ENCODE data around the gene P3H2.

P3H2 gene

GRCh38 chr3:190060192-190060775, 60.4 kb downstream of the P3H2 start:
- Mint-ChIP-seq H3K4me1 (ENCODE audit: low read depth) (peaks cover 3% of the 10 kb centered on the region), H3K27ac (no peak overlapping the region), H3K27me3 (peaks cover 8% of the 10 kb centered on the region), H3K9me3 (no peaks in the 10 kb centered on the region), H3K36me3 (ENCODE audit: low read depth) (no peaks in the 10 kb centered on the region), H3K4me3 (no peak overlapping the region)

DNA sequence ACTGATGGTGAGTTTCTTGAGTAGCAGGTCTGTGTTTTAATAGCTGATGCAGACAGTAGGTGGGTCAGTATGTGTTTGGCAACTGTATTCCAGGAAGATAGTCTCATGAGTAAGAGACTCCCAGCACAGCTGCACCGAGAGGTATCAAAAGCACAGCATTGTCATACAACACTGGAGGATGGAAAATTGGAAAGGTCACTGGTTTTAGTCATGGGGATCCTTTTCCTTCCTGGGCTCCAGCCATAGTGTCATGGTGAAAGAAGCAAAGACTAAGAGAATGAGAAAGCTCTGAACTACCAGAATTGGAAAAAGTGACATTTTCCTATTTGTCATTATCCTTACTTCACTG, 61.5 kb downstream of the P3H2 start:
- no peak overlapping the region for H3K27ac Mint-ChIP-seq
- peaks cover 3% of the 10 kb centered on the region for H3K4me1 Mint-ChIP-seq (ENCODE audit: low read depth)
- no peak overlapping the region for H3K4me3 Mint-ChIP-seq
- no peaks in the 10 kb centered on the region for H3K9me3 Mint-ChIP-seq
- peaks cover 8% of the 10 kb centered on the region for H3K27me3 Mint-ChIP-seq
- no peaks in the 10 kb centered on the region for H3K36me3 Mint-ChIP-seq (ENCODE audit: low read depth)

DNA sequence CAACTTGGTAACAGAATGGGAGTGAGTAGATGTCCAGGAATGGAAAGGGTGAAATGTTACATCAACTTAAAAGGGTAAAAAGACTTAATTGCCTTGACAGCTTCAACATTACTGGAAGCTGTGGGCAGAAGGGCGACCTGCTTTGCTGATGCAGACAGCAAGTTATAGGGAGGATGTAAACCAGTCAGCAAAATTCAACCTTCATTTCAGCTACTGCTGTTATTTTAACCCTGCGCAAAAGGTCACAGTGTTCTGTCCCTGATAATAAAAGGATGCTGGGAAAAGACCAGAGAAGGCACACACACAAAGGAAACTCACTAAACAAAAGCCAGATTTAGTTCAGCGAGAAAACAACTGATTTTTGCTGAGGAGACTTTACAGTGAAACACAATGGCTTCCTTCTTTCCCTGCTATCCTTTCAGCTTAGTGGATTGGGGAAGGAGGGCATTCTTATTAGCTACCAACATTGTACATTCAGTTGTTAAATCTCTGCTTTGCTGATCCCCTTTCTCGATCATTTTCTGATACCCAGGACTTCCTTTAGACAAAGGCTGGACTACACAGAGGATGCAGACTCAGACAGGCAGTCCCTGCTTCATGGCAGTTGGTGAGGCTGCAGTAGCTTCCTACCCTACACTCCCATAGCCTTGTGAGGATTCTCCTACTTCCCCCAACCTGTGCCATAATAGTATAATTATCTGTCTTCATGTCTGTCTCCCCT, 62.0 kb downstream of the P3H2 start:
- Mint-ChIP-seq H3K9me3 (no peaks in the 10 kb centered on the region), H3K27ac (no peak overlapping the region), H3K27me3 (peaks cover 13% of the 10 kb centered on the region), H3K36me3 (ENCODE audit: low read depth) (no peaks in the 10 kb centered on the region), H3K4me3 (no peak overlapping the region), H3K4me1 (ENCODE audit: low read depth) (peaks cover 3% of the 10 kb centered on the region)

- Mint-ChIP-seq H3K27me3 (peaks cover 9% of the 10 kb centered on the region), H3K9me3 (no peaks in the 10 kb centered on the region), H3K4me1 (ENCODE audit: low read depth) (peaks cover 3% of the 10 kb centered on the region), H3K27ac (no peak overlapping the region), H3K4me3 (no peak overlapping the region), H3K36me3 (ENCODE audit: low read depth) (no peaks in the 10 kb centered on the region)
These were observed 64.0 kb downstream of the P3H2 start for GRCh38 chr3:190056742-190057141.

DNA sequence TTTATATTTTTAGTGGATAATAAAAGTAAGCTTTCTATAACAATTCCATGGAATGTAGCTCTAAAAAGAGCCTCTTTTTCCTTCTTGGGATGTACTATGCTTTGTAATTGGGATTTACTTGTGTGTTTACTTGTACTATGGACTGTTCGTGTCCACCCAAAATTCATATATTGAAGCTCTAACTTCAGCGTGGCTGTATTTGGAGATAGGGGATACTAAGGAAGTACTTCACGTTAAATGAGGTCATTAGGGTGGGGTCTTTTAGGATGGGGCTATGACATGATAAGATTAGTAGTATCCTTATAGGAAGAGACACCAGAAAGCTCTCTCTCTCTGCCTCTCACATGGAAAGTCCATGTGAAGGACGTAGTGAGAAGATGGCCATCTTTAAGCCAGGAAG, 64.9 kb downstream of the P3H2 start:
- Mint-ChIP-seq H3K36me3 (ENCODE audit: low read depth) (no peaks in the 10 kb centered on the region), H3K9me3 (no peaks in the 10 kb centered on the region), H3K27ac (no peak overlapping the region), H3K4me3 (no peak overlapping the region), H3K4me1 (ENCODE audit: low read depth) (peaks cover 3% of the 10 kb centered on the region), H3K27me3 (peaks cover 9% of the 10 kb centered on the region)

- H3K4me3 Mint-ChIP-seq = no peak overlapping the region
These were observed 66.6 kb downstream of the P3H2 start for GRCh38 chr3:190053919-190054672.

DNA sequence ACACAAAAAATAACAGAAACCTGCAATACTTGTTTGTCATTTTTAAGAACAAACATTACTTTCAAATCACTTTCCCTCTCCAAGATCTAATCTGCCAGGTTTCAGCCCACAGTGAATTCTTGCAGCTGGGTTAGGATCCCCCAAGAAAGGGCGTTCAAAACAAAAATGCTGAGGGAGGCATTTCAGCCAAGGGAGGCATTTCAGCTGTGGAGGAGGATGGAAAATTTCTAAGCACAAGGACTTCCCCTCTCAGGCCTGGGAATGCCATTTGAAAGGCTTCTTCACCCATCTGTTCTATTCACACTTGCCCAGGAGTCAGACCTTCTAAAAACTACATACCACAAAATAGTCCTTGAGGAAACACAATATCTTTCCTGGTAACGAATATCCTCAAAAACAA, 69.1 kb downstream of the P3H2 start:
- no peak overlapping the region for H3K4me3 Mint-ChIP-seq
- H3K4me1 Mint-ChIP-seq (ENCODE audit: low read depth) = no peaks in the 10 kb centered on the region
- no peaks in the 10 kb centered on the region for H3K36me3 Mint-ChIP-seq (ENCODE audit: low read depth)
- peaks cover 22% of the 10 kb centered on the region for H3K27me3 Mint-ChIP-seq
- H3K27ac Mint-ChIP-seq = no peak overlapping the region
- no peaks in the 10 kb centered on the region for H3K9me3 Mint-ChIP-seq

More at GRCh38 chr3:190053919-190054672, 66.6 kb downstream of the P3H2 start:
- H3K27me3 Mint-ChIP-seq = peaks cover 12% of the 10 kb centered on the region
- H3K9me3 Mint-ChIP-seq = no peaks in the 10 kb centered on the region
- H3K27ac Mint-ChIP-seq = no peak overlapping the region
- peaks cover 1% of the 10 kb centered on the region for H3K4me1 Mint-ChIP-seq (ENCODE audit: low read depth)
- no peaks in the 10 kb centered on the region for H3K36me3 Mint-ChIP-seq (ENCODE audit: low read depth)

DNA sequence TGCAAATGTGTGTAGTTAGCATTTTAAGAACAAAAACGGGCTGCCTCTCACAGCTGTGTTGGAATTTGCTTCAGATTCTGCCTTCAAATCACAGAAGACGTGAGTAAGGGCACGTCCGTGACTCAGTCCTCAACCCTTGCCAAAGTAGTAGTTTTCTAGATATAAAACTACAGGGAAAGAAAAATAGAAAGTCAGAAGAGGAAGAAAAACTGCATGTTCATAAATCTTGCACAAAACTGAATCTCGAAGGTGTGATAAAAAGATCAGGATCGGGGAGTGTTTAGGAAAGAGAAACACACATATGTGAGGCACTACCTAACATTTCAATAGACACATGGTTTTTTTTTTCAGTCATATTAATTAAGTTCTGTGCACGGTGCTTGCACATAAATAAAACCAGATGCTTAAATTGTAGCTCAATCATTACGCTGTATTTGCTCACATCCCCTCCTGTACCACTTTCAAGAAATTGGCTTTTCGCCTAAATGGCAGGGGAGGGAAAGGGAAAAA, 71.7 kb downstream of the P3H2 start:
- Mint-ChIP-seq H3K4me1 (ENCODE audit: low read depth) (no peaks in the 10 kb centered on the region), H3K27me3 (peaks cover 20% of the 10 kb centered on the region), H3K36me3 (ENCODE audit: low read depth) (no peaks in the 10 kb centered on the region), H3K27ac (no peak overlapping the region), H3K4me3 (no peak overlapping the region), H3K9me3 (no peaks in the 10 kb centered on the region)

- Mint-ChIP-seq H3K4me1 (ENCODE audit: low read depth) (no peaks in the 10 kb centered on the region), H3K36me3 (ENCODE audit: low read depth) (no peaks in the 10 kb centered on the region), H3K27me3 (peaks cover 29% of the 10 kb centered on the region), H3K9me3 (no peaks in the 10 kb centered on the region), H3K27ac (no peak overlapping the region), H3K4me3 (no peak overlapping the region)
These were observed 75.7 kb downstream of the P3H2 start for GRCh38 chr3:190044974-190045373.

DNA sequence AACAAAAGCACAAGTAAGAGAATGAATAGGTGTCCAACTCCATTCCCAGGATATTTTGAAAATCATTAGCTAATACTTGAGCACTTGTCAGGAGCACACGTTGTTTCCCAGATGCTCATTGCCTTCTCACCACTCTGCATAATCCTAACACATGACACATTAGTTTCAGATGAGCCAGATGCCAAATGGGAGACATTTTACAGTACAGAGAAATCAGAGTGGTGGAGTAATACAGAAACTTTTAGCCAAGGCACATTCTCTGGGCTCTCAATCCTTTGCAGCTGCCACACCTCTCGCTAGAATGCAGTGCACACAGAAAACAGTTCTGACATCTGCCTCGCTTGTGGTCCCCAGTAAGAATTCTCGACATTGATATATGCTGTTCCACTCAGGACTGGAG, 76.6 kb downstream of the P3H2 start:
- H3K36me3 Mint-ChIP-seq (ENCODE audit: low read depth) = no peaks in the 10 kb centered on the region
- no peaks in the 10 kb centered on the region for H3K9me3 Mint-ChIP-seq
- H3K4me1 Mint-ChIP-seq (ENCODE audit: low read depth) = no peaks in the 10 kb centered on the region
- no peak overlapping the region for H3K27ac Mint-ChIP-seq
- H3K27me3 Mint-ChIP-seq = peaks cover 35% of the 10 kb centered on the region
- H3K4me3 Mint-ChIP-seq = no peak overlapping the region

GRCh38 chr3:190043741-190044140, 77.0 kb downstream of the P3H2 start:
- Mint-ChIP-seq H3K27me3 (peaks cover 31% of the 10 kb centered on the region), H3K27ac (no peak overlapping the region), H3K4me3 (no peak overlapping the region), H3K4me1 (ENCODE audit: low read depth) (no peaks in the 10 kb centered on the region), H3K9me3 (no peaks in the 10 kb centered on the region), H3K36me3 (ENCODE audit: low read depth) (no peaks in the 10 kb centered on the region)

DNA sequence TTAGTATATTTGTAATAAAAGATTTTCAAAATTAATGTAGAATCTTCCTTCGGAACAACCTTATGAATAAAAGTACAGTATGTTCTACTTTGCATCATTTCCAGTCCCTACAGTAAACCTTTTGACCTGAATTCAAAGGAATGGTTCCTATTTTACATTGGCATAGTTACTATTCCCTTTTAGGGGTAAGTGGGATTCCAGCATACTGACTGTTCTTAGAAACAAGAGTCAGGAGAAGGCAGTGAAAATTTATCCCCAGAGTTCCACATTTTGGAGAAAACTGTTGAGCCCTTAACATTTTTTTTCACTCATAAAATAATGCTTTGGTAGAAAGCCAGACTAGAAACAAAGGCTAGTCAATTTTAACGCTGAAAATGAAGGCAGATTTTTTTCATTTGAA, 78.1 kb downstream of the P3H2 start:
- no peaks in the 10 kb centered on the region for H3K9me3 Mint-ChIP-seq
- H3K27me3 Mint-ChIP-seq = peaks cover 36% of the 10 kb centered on the region
- H3K4me1 Mint-ChIP-seq (ENCODE audit: low read depth) = no peaks in the 10 kb centered on the region
- H3K36me3 Mint-ChIP-seq (ENCODE audit: low read depth) = no peaks in the 10 kb centered on the region
- no peak overlapping the region for H3K4me3 Mint-ChIP-seq
- H3K27ac Mint-ChIP-seq = no peak overlapping the region

- no peak overlapping the region for H3K27ac Mint-ChIP-seq
These were observed 79.2 kb downstream of the P3H2 start for GRCh38 chr3:190041333-190042041.

DNA sequence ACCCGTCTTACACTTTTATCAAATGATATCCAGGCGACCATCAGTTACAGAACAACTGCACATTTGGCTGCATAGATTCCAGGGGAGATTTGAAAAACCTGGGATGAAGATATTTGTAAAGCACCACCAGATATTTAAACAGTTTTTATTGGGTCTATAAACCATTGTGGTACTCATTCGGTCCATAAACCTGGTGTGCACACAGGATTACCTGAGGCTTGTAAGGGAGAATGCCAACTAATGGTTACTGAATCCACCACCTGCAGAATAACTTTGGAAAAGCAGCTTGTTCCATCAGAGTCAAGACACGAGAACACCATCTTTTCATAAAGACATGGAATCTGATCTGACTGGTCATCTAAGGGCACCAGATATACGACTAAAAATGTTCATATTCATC, 80.6 kb downstream of the P3H2 start:
- Mint-ChIP-seq H3K27ac (no peak overlapping the region), H3K4me3 (no peak overlapping the region), H3K27me3 (peaks cover 39% of the 10 kb centered on the region), H3K9me3 (no peaks in the 10 kb centered on the region), H3K4me1 (ENCODE audit: low read depth) (no peaks in the 10 kb centered on the region), H3K36me3 (ENCODE audit: low read depth) (no peaks in the 10 kb centered on the region)

More at GRCh38 chr3:190041333-190042041, 79.2 kb downstream of the P3H2 start:
- H3K27me3 Mint-ChIP-seq = peaks cover 35% of the 10 kb centered on the region
- no peaks in the 10 kb centered on the region for H3K9me3 Mint-ChIP-seq
- no peak overlapping the region for H3K4me3 Mint-ChIP-seq
- no peaks in the 10 kb centered on the region for H3K4me1 Mint-ChIP-seq (ENCODE audit: low read depth)
- no peaks in the 10 kb centered on the region for H3K36me3 Mint-ChIP-seq (ENCODE audit: low read depth)
